Measurements from ENCODE around the gene KLHL30.

The KLHL30 gene

DNA sequence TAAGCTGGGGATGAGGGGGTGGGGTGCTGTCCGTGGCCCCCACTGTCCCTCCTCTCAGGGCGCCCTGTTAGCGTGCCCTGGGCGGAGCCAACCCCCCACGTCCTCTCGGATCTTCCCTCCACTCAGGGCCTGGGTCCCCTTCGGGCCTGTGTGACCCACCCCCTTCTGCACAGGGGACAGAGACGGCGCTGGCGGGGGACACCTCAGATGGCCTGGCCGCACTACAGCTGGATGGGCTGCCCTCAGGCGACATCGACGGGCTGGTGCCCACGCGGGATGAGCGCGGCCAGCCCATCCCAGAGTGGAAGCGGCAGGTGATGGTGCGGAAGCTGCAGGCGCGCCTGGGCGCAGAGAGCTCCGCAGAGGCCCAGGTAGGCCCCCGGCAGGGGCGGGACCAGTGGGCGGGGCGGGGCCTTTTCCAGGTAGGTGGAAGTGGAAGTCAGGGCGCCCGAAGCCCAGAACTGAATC lies 9.9 kb upstream of the KLHL30 start:
- no peaks in the 10 kb centered on the region for H3K27me3 ChIP-seq (ENCODE audit: control insufficient read depth, insufficient read depth, low read length)
- no peaks in the 10 kb centered on the region for H3K9me3 ChIP-seq (ENCODE audit: control insufficient read depth, insufficient read depth, low read length)
- no peak for DNase-seq (ENCODE audit: low read depth, low spot score)
- peaks cover 8% of the 10 kb centered on the region; the same call in 1 of the 2 replicates for H3K4me1 ChIP-seq (ENCODE audit: control insufficient read depth, insufficient read depth, low read length)
- WGBS (ENCODE audit: insufficient coverage, insufficient read length), result no CpG with 5 or more reads among the region's 30 CpGs
- no peaks in the 10 kb centered on the region for H3K36me3 ChIP-seq (ENCODE audit: control insufficient read depth, insufficient read depth, low read length)
- peak overlapping the region; percentile 26; the same call in 1 of the 2 replicates for H3K4me3 ChIP-seq (ENCODE audit: low read length)
- no peak overlapping the region for H3K27ac ChIP-seq (ENCODE audit: low read length)

DNA sequence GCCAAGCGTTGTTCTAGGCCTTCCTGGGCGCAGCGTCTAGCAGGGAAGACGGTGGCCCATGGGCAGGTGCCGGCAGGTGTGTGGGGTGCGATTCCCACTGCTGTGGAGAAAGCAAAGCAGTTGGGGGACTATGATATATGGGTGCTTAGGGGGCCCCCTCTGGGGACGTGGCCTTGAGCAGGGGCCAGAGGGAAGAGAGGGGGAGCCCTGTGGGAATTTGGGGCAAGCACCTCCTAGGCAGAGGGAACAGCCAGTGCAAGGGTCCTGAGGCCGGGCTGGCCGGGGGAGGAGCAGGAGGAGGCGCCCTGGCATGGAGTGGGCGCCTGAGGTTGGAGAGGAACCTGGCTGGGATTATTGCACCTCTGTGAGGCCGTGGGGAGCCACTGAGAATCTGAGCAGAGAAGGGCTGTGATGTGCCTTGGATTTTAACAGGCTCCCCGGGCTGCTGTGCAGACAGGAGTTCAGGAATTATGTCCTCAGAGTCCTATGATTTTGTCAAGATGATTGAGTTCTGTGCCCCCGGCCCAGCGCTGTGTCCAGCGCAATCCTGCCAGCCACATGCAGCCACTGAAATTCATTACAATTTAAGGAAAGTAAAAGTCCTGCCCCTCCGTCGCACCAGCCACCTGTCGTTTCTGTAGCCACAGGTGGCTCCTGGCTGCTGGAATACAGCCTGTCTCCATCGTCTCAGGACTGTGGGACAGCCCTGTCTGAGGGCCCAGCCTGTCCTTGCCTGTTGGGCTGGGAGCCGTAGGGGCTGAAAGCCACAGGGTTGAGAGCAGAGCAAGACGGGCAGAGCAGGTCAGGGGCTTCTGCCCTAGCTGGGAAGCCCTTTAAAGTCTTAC lies 9.1 kb upstream of the KLHL30 start:
- H3K4me3 ChIP-seq (ENCODE audit: low read length), result no peak overlapping the region
- no peaks in the 10 kb centered on the region for H3K9me3 ChIP-seq (ENCODE audit: control insufficient read depth, insufficient read depth, low read length)
- WGBS (ENCODE audit: insufficient coverage, insufficient read length), result no CpG with 5 or more reads among the region's 22 CpGs
- no peaks in the 10 kb centered on the region for H3K36me3 ChIP-seq (ENCODE audit: control insufficient read depth, insufficient read depth, low read length)
- no peaks in the 10 kb centered on the region for H3K27me3 ChIP-seq (ENCODE audit: control insufficient read depth, insufficient read depth, low read length)
- no peak for DNase-seq (ENCODE audit: low read depth, low spot score)
- peaks cover 8% of the 10 kb centered on the region; the same call in 1 of the 2 replicates for H3K4me1 ChIP-seq (ENCODE audit: control insufficient read depth, insufficient read depth, low read length)
- no peak overlapping the region for H3K27ac ChIP-seq (ENCODE audit: low read length)

GRCh38 chr2:238130111-238130695 lies 8.3 kb upstream of the KLHL30 start:
- H3K9me3 ChIP-seq (ENCODE audit: control insufficient read depth, insufficient read depth, low read length), result no peaks in the 10 kb centered on the region
- H3K36me3 ChIP-seq (ENCODE audit: control insufficient read depth, insufficient read depth, low read length), result no peaks in the 10 kb centered on the region
- WGBS (ENCODE audit: insufficient coverage, insufficient read length), result no CpG with 5 or more reads among the region's 28 CpGs
- DNase-seq (ENCODE audit: low read depth, low spot score), result no peak
- H3K4me1 ChIP-seq (ENCODE audit: control insufficient read depth, insufficient read depth, low read length), result peaks cover 6% of the 10 kb centered on the region; the same call in 1 of the 2 replicates
- H3K27me3 ChIP-seq (ENCODE audit: control insufficient read depth, insufficient read depth, low read length), result no peaks in the 10 kb centered on the region
- no peak overlapping the region for H3K27ac ChIP-seq (ENCODE audit: low read length)
- H3K4me3 ChIP-seq (ENCODE audit: low read length), result no peak overlapping the region

DNA sequence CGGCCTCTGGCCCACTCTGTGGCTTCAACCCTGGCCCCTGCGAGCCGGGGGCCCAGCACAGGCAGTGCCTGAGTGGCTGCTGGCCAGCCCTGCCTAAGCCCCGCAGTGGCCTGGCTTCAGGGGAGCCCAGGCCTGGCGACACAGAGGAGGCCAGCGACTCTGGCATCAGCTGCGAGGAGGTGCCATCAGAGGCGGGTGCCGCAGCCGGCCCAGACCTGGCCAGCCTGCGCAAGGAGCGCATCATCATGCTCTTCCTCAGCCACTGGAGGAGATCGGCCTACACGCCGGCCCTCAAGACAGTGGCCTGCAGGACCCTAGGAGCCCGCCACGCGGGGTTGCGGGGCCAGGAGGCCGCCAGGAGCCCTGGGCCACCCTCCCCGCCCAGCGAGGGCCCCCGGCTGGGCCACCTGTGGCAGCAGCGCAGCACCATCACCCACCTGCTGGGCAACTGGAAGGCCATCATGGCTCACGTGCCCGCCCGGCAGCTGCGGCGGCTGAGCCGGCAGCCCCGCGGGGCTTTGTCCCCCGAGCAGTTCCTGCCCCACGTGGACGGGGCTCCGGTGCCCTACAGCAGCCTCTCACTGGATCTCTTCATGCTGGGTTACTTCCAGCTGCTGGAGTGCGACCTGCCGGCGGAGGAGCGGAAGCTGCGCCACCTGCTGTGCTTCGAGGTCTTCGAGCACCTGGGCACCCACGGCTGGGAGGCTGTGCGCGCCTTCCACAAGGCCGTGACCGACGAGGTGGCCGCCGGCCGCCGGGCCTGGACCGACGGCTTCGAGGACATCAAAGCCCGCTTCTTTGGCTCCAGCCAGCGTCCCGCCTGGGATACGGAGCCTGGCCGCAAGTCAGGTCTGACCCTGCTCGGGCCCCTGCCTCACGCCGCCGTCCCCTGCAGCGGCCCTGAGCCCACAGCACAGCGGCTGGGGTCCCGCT lies 7.5 kb upstream of the KLHL30 start:
- H3K4me1 ChIP-seq (ENCODE audit: control insufficient read depth, insufficient read depth, low read length), result peaks cover 6% of the 10 kb centered on the region; the same call in 1 of the 2 replicates
- no peaks in the 10 kb centered on the region for H3K36me3 ChIP-seq (ENCODE audit: control insufficient read depth, insufficient read depth, low read length)
- no peaks in the 10 kb centered on the region for H3K9me3 ChIP-seq (ENCODE audit: control insufficient read depth, insufficient read depth, low read length)
- H3K4me3 ChIP-seq (ENCODE audit: low read length), result no peak overlapping the region
- no CpG with 5 or more reads among the region's 68 CpGs for WGBS (ENCODE audit: insufficient coverage, insufficient read length)
- no peak overlapping the region for H3K27ac ChIP-seq (ENCODE audit: low read length)
- DNase-seq (ENCODE audit: low read depth, low spot score), result no peak
- no peaks in the 10 kb centered on the region for H3K27me3 ChIP-seq (ENCODE audit: control insufficient read depth, insufficient read depth, low read length)

GRCh38 chr2:238131761-238132462 lies 6.6 kb upstream of the KLHL30 start:
- Histone ChIP-seq H3K36me3 (ENCODE audit: control insufficient read depth, insufficient read depth, low read length) (no peaks in the 10 kb centered on the region), H3K27ac (ENCODE audit: low read length) (no peak overlapping the region), H3K27me3 (ENCODE audit: control insufficient read depth, insufficient read depth, low read length) (no peaks in the 10 kb centered on the region), H3K4me3 (ENCODE audit: low read length) (no peak overlapping the region), H3K9me3 (ENCODE audit: control insufficient read depth, insufficient read depth, low read length) (no peaks in the 10 kb centered on the region), H3K4me1 (ENCODE audit: control insufficient read depth, insufficient read depth, low read length) (peaks cover 6% of the 10 kb centered on the region; the same call in 1 of the 2 replicates)
- WGBS (ENCODE audit: insufficient coverage, insufficient read length), result no CpG with 5 or more reads among the region's 14 CpGs
- no peak for DNase-seq (ENCODE audit: low read depth, low spot score)

- no peaks in the 10 kb centered on the region for H3K9me3 ChIP-seq (ENCODE audit: control insufficient read depth, insufficient read depth, low read length)
- no peak for DNase-seq (ENCODE audit: low read depth, low spot score)
- WGBS (ENCODE audit: insufficient coverage, insufficient read length), result no CpG with 5 or more reads among the region's 23 CpGs
- H3K36me3 ChIP-seq (ENCODE audit: control insufficient read depth, insufficient read depth, low read length), result no peaks in the 10 kb centered on the region
- H3K27ac ChIP-seq (ENCODE audit: low read length), result no peak overlapping the region
- H3K4me1 ChIP-seq (ENCODE audit: control insufficient read depth, insufficient read depth, low read length), result peaks cover 6% of the 10 kb centered on the region; the same call in 1 of the 2 replicates
- H3K27me3 ChIP-seq (ENCODE audit: control insufficient read depth, insufficient read depth, low read length), result no peaks in the 10 kb centered on the region
- no peak overlapping the region for H3K4me3 ChIP-seq (ENCODE audit: low read length)
These were observed 5.7 kb upstream of the KLHL30 start for GRCh38 chr2:238132463-238133450.

DNA sequence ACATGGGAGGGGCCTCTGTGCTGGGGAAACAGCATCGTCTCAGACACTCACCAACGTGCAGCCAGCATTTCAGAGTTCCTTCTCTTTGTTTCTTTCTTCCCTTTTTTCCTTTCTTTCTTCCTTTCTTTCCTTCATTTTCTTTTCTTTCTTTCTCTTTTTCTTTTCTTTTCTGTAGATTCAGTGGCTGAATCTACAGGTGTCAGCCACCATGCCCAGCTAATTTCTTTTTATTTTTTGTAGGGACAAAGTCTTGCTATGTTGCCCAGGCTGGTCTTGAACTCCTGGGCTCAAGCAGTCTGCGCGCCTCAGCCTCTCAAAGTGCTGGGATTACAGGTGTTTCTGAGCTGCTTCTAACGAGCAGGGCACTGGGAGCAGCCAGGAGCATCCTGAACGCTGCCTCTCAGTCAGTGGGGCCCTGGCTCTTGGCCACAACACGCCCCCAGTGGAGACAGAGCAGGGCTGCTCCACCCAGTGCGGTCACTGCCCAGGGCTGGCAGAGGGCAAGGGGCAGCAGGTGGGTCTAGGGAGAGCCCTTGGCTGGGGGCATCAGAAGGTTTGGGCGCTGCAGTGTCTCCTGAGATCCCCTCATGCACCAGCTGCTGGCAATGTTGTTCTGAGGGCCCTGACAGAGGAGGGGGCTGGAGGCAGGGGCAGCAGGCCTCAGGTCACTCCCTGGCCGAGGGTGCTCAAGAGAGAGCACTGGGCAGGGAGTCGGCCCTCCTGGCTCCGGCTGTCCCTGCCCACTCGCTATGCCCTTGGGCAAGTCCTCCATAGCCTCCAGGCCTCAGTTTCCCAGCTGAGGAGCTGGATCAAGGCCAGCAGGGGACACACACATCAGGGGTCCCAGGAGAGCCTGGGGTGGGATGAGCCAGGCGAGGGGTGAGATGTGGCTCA lies 4.7 kb upstream of the KLHL30 start:
- no CpG with 5 or more reads among the region's 14 CpGs for WGBS (ENCODE audit: insufficient coverage, insufficient read length)
- H3K4me1 ChIP-seq (ENCODE audit: control insufficient read depth, insufficient read depth, low read length), result 0 out of 2 replicates have a peak, but pooled peaks cover 1% of the 10 kb centered on the region
- no peak overlapping the region for H3K27ac ChIP-seq (ENCODE audit: low read length)
- H3K4me3 ChIP-seq (ENCODE audit: low read length), result no peak overlapping the region
- H3K9me3 ChIP-seq (ENCODE audit: control insufficient read depth, insufficient read depth, low read length), result no peaks in the 10 kb centered on the region
- no peaks in the 10 kb centered on the region for H3K27me3 ChIP-seq (ENCODE audit: control insufficient read depth, insufficient read depth, low read length)
- no peaks in the 10 kb centered on the region for H3K36me3 ChIP-seq (ENCODE audit: control insufficient read depth, insufficient read depth, low read length)
- DNase-seq (ENCODE audit: low read depth, low spot score), result no peak

- Histone ChIP-seq H3K4me1 (ENCODE audit: control insufficient read depth, insufficient read depth, low read length) (no peaks in the 10 kb centered on the region), H3K27ac (ENCODE audit: low read length) (no peak overlapping the region), H3K36me3 (ENCODE audit: control insufficient read depth, insufficient read depth, low read length) (no peaks in the 10 kb centered on the region), H3K9me3 (ENCODE audit: control insufficient read depth, insufficient read depth, low read length) (no peaks in the 10 kb centered on the region), H3K4me3 (ENCODE audit: low read length) (no peak overlapping the region), H3K27me3 (ENCODE audit: control insufficient read depth, insufficient read depth, low read length) (no peaks in the 10 kb centered on the region)
- WGBS (ENCODE audit: insufficient coverage, insufficient read length), result no CpG with 5 or more reads among the region's 11 CpGs
- no peak for DNase-seq (ENCODE audit: low read depth, low spot score)
These were observed 4.1 kb upstream of the KLHL30 start for GRCh38 chr2:238134393-238134785.

All from iPS DF 6.9 (cell line).